Sigmoid colon (tissue), 7 donors: ENCODE results near the gene GTF3C6. TPM values are rescaled to one million over a fixed set of nuclear protein-coding genes. Genes with fewer than 3 reads are reported as not detected.
A peak's percentile ranks its signal among the peaks of the same experiment; 100 is the strongest.

Experiments used
- DNase-seq: peaks from one replicate; pipeline ENCODE4 v3.0.0-alpha.2; 2019
- H3K27ac ChIP-seq, 4 donors: fragments of 200-600 bp; sonication (generic); one replicate each; pipeline ENCODE4 v1.5.1; 2016 to 2019; ENCODE audit warnings: mild to moderate bottlenecking in 1 of 4
- H3K27me3 ChIP-seq, 3 donors: fragments of 200-600 bp; sonication (generic); one replicate each; pipeline ENCODE4 v1.5.1; 2019; ENCODE audit warnings: mild to moderate bottlenecking in 1 of 3
- H3K36me3 ChIP-seq, 4 donors: fragments of 200-600 bp; sonication (generic); one replicate each; pipeline ENCODE4 v1.5.1; 2016 to 2019
- H3K4me1 ChIP-seq, 4 donors: fragments of 200-600 bp; sonication (generic); one replicate each; pipeline ENCODE4 v1.5.1; 2017 to 2019
- H3K4me3 ChIP-seq, 4 donors: fragments of 200-600 bp; sonication (generic); one replicate each; pipeline ENCODE4 v1.5.1; 2017 to 2019; ENCODE audit warnings: mild to moderate bottlenecking in 2 of 4, moderate library complexity in 1 of 4
- H3K9me3 ChIP-seq, 4 donors: fragments of 200-600 bp in 3 of 4; sonication (generic) in 3 of 4; one replicate each; pipeline versions ENCODE4 v1.5.1 to v1.6.1; 2013 to 2019
- CTCF ChIP-seq, 4 experiments: fragments of 450-650 bp in 3 of 4; fragments of 200-600 bp in 1 of 4; IDR thresholded peaks; one replicate each; pipeline ENCODE4 v1.5.1; 2016 to 2019; ENCODE audit warnings: antibody characterized with exemption in 4 of 4, mild to moderate bottlenecking in 3 of 4, moderate library complexity in 2 of 4
- EP300 ChIP-seq, 4 donors: sonication (generic); formaldehyde crosslinking; IDR thresholded peaks; one replicate each; pipeline ENCODE4 v1.6.1; 2017; ENCODE audit warnings: antibody characterized with exemption in 4 of 4
- POLR2A ChIP-seq, 2 donors: fragments of 450-650 bp; IDR thresholded peaks; one replicate each; pipeline ENCODE4 v1.6.1; 2016; ENCODE audit warnings: antibody characterized with exemption in 2 of 2, mild to moderate bottlenecking in 2 of 2, moderate library complexity in 2 of 2
- POLR2AphosphoS5 ChIP-seq, 4 donors: sonication (generic); formaldehyde crosslinking; IDR thresholded peaks; one replicate each; pipeline ENCODE4 v1.6.1; 2017; ENCODE audit warnings: antibody characterized with exemption in 4 of 4
- WGBS, 2 donors: extraction: QIAGEN DNeasy Blood & Tissue Kit; methylation state at CpG; one replicate each; pipeline ENCODE4 v1.1.7; 2013; 5-methylcytosine and 5-hydroxymethylcytosine counted together
- intact Hi-C: fragments of 100-400 bp; cut with DNase I; formaldehyde crosslinking; loops from one replicate; pipeline ENCODE4 v1.15.1; 2023
- polyA plus RNA-seq, 3 donors: library from polyadenylated mRNA; stranded (reverse); fragments of 200-250 nt; gene quantifications; one replicate each; pipeline ENCODE4 v1.2.3, GENCODE V29; 2013
- total RNA-seq, 4 donors: library from RNA; depleted of rRNA; stranded (reverse); fragments of >200 nt; gene quantifications; one replicate each; pipeline ENCODE4 v1.1.0, GENCODE V29; 2016
- donor health status: healthy with polysubstance abuse.
- donor health status: Bipolar disorder and iron deficiency.
- donor health status: healthy.

The GTF3C6 gene
- 10 to 100 TPM; 41.0 to 59.9 (median 47.9) TPM for total RNA-seq
- polyA plus RNA-seq = 100 to 1,000 TPM in 1 of 3 donors, 10 to 100 TPM in 2; 77.7 to 100 (median 86.5) TPM

DNA sequence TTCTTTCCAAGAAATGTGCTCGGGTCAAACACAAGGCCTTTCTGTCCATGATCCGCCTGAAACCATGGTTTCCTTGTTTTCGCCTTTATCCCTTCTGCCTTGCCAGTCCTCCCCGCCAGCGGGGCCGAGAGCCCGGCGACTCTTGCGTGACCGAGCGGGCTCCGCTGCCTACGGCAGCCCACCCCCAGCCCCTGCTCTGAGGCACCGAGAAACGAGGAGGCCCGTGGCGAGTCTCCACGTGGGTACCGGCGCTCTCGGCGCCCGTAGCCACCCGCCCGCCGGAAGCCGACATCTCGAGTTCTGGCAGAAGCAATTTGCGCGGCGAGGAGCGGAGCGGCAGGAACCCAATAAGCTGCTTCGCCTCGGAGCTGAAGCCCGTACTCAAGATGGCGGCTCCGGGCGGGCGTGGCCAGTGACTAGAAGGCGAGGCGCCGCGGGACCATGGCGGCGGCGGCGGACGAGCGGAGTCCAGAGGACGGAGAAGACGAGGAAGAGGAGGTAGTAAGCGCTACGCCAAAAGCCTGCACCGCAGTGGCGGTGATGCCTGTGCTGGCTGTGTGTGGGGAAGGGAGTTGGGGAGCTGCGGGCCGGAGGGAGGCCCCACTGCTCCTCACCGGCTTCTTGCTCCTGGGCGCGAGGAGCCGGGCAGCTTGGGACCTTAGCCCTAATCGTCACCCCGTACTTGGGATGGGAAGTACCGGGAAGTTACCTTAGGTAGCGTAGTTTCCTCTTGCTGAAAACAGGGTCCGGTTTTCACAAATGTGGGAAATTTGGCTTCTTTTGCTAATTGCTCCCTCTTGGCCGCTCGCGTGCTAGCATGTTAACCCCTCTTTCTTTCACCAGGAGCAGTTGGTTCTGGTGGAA, at the start of gene GTF3C6:
TSS of gene GTF3C6 (plus strand) at position 378 of the 864 bp plus-strand sequence. CDS start at position 442, 64 bp downstream.
- peak; percentile 96 for DNase-seq
- peak within 1 kb of the TSS; percentile 51 to 98 (median 76) for H3K4me3 ChIP-seq
- H3K9me3 ChIP-seq = no peaks in the 10 kb centered on the region
- H3K27ac ChIP-seq = peak within 1 kb of the TSS; percentile 88 to 96 (median 90)
- H3K4me1 ChIP-seq = peaks cover 0 to 17% (median 12%) of the 10 kb centered on the region in 4 donors
- peak; percentile 23 to 80 (median 69) for TF ChIP-seq POLR2AphosphoS5 (IDR thresholded peaks at IDR 0.05)
- no peak for TF ChIP-seq CTCF (IDR thresholded peaks at IDR 0.05)
- TF ChIP-seq POLR2A (IDR thresholded peaks at IDR 0.05) = peak; percentile 49 to 55
- TF ChIP-seq EP300 (IDR thresholded peaks at IDR 0.05) = no peak
- no peaks in the 10 kb centered on the region for H3K27me3 ChIP-seq
- peaks cover 0 to 34% (median 26%) of the 10 kb centered on the region in 4 donors for H3K36me3 ChIP-seq
- WGBS, 2 donors = 0 to 1% methylated on average over 70 of the region's 70 CpGs
- intact Hi-C loops = loop anchor here (2.0 kb wide), 3 partner anchors 22 to 144 kb away; partner anchors contain the start of gene CDK19

DNA sequence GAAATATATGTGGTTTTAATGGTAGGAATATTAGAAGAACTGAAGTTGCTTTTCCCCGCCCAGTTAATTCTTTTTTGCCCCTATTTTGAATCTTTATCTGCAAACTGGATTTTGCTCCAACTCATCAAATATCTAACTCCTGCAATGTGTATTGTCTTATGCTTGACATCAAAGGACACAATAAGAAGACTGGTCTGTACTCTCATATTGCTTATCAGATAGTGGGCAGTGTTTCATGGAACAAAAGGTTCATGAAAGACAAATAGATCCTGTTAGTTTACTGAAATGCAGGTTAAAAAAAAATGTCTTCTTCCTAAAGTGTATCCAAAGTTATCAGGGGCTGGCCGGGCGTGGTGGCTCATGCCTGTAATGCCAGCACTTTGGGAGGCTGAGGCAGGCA, 27.7 kb upstream of the GTF3C6 start:
- Histone ChIP-seq H3K4me1 (no peaks in the 10 kb centered on the region), H3K27ac (no peak overlapping the region), H3K27me3 (no peaks in the 10 kb centered on the region), H3K9me3 (no peaks in the 10 kb centered on the region), H3K4me3 (no peak overlapping the region), H3K36me3 (no peaks in the 10 kb centered on the region)
- 92 to 95% methylated on average over 3 of the region's 3 CpGs for WGBS, 2 donors
- no peak for TF ChIP-seq POLR2A (IDR thresholded peaks at IDR 0.05)
- no peak for TF ChIP-seq POLR2AphosphoS5 (IDR thresholded peaks at IDR 0.05)
- no peak for TF ChIP-seq EP300 (IDR thresholded peaks at IDR 0.05)
- TF ChIP-seq CTCF (IDR thresholded peaks at IDR 0.05) = no peak
- intact Hi-C loops = no loop called here
- DNase-seq = no peak

DNA sequence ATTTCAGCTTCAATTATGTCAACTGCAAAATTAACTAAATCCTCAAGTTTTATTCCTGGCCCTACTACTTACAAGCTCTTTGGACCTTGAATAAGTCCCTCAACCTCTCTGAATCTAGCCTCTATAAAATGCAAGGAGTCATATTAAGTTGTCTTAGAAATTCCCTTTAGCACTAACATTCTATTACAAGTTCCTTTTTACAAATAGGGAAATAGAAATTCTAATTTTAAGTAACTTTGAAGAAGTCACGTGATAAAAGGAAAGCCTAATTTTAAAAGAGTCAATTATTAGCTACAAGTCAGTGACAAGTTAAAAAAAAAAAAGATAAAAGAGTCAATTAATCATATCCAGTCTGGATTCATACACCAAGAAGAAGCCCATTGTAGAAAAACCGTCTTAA, 24.6 kb upstream of the GTF3C6 start:
- TF ChIP-seq POLR2AphosphoS5 (IDR thresholded peaks at IDR 0.05) = no peak
- TF ChIP-seq CTCF (IDR thresholded peaks at IDR 0.05) = no peak
- TF ChIP-seq EP300 (IDR thresholded peaks at IDR 0.05) = no peak
- TF ChIP-seq POLR2A (IDR thresholded peaks at IDR 0.05) = no peak
- Histone ChIP-seq H3K27ac (no peak overlapping the region), H3K36me3 (no peaks in the 10 kb centered on the region), H3K27me3 (no peaks in the 10 kb centered on the region), H3K9me3 (no peaks in the 10 kb centered on the region), H3K4me1 (no peaks in the 10 kb centered on the region), H3K4me3 (no peak overlapping the region)
- 71 to 90% methylated on average over 2 of the region's 2 CpGs for WGBS, 2 donors
- intact Hi-C loops = no loop called here
- no peak for DNase-seq

DNA sequence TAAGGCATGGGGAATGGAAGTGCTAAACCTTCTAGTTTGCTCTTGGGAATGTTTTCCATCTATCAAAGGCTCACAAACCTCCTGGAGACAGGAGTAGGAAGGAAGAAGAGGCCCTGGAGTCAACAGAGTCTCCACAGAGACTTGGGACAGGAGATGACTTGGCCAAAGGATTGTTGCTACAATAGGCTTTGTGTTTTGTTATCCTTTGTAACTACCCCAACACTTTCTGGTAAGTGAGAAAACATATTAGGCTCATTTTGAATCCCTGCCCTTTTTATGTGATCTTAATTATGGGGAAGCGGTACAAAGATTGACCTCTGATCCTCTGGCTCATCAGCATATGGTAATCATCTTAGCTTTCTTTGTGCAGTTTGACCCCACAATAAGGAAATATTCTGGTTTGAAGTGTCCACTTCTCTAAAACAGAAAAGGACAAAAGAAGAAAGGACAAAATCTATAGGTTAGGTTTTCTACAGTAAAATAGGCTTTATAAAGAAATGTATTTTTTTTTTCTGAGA, 24.1 kb upstream of the GTF3C6 start:
- WGBS, 2 donors = 13 to 64% methylated on average over 1 of the region's 1 CpG
- Histone ChIP-seq H3K4me3 (no peak overlapping the region), H3K36me3 (no peaks in the 10 kb centered on the region), H3K27ac (no peak overlapping the region), H3K9me3 (no peaks in the 10 kb centered on the region), H3K4me1 (no peaks in the 10 kb centered on the region), H3K27me3 (no peaks in the 10 kb centered on the region)
- DNase-seq = no peak
- intact Hi-C loops = no loop called here
- TF ChIP-seq POLR2AphosphoS5 (IDR thresholded peaks at IDR 0.05) = no peak
- TF ChIP-seq CTCF (IDR thresholded peaks at IDR 0.05) = no peak
- no peak for TF ChIP-seq EP300 (IDR thresholded peaks at IDR 0.05)
- no peak for TF ChIP-seq POLR2A (IDR thresholded peaks at IDR 0.05)
